A549 (cell line): ENCODE results near the gene GTPBP6. TPM values are rescaled to one million over a fixed set of nuclear protein-coding genes. Genes with fewer than 3 reads are reported as not detected.

Experiments
- ATAC-seq, 2 experiments: fragments of 200-7000 bp in 1 of 2; fragments of >200 bp in 1 of 2; cut with Nextera tagmentation in 1 of 2; cut with Tn5 transposase in 1 of 2; 3 replicates each; pipeline versions ENCODE4 v1.8.0 to v1.9.1; 2018 to 2020; ENCODE audit warnings: mild to moderate bottlenecking in 1 of 2, moderate library complexity in 1 of 2
- CTCF ChIA-PET: fragments of 300-600 bp; sonication (Branson Sonifier 250); formaldehyde crosslinking; extraction: SDS; loops from one replicate; lab custom pipeline; 2021; ENCODE audit warnings: antibody characterized with exemption, inconsistent platforms; lab: Yijun Ruan, JAX
- POLR2A ChIA-PET: fragments of 350-600 bp; formaldehyde crosslinking; extraction: SDS; loops from one replicate; lab custom pipeline; 2021; ENCODE audit warnings: antibody characterized with exemption, inconsistent platforms; lab: Yijun Ruan, JAX
- DNase-seq, 2 experiments: peaks; one replicate each; pipeline versions ENCODE4 v3.0.0 to v3.0.0-alpha.2; 2011 to 2016; ENCODE audit warnings: low read depth in 1 of 2, low spot score in 1 of 2
- FAIRE-seq: peaks from 2 replicates; lab custom pipeline; 2011; peaks lifted over from hg19 to GRCh38; lab: Jason Lieb, UNC
- H3K27ac ChIP-seq, 2 experiments: fragments of >200 bp; sonication (Bioruptor Twin); formaldehyde crosslinking; 3 replicates each; pipeline ENCODE4 v1.5.1; 2016 to 2017
- H3K4me1 ChIP-seq: fragments of >200 bp; sonication (Bioruptor Twin); formaldehyde crosslinking; 3 replicates; pipeline ENCODE4 v1.6.1; 2016
- H3K4me2 ChIP-seq: fragments of >200 bp; sonication (Bioruptor Twin); formaldehyde crosslinking; 3 replicates; pipeline ENCODE4 v1.6.1; 2016
- H3K4me3 ChIP-seq: fragments of >200 bp; sonication (Bioruptor Twin); formaldehyde crosslinking; 3 replicates; pipeline ENCODE4 v1.5.1; 2016
- H3K9me3 ChIP-seq: fragments of >200 bp; sonication (Bioruptor Twin); formaldehyde crosslinking; 3 replicates; pipeline ENCODE4 v1.6.1; 2016
- CBX8 ChIP-seq: fragments of 200-600 bp; sonication (generic); IDR thresholded peaks from 2 replicates; pipeline ENCODE4 v1.6.1; 2016
- CHD2 ChIP-seq: fragments of 150-350 bp; IDR thresholded peaks from 2 replicates; pipeline ENCODE4 v1.6.1; 2014; ENCODE audit warnings: low read length; ENCODE audit not compliant: partially characterized antibody
- E2F6 ChIP-seq: IDR thresholded peaks from 2 replicates; pipeline ENCODE4 v1.6.1; 2012; ENCODE audit warnings: low read depth, borderline replicate concordance
- FOSB ChIP-seq: fragments of 250-450 bp; sonication (Bioruptor Pico); IDR thresholded peaks from 2 replicates; pipeline ENCODE4 v1.5.0; 2020; ENCODE audit warnings: mild to moderate bottlenecking, moderate library complexity
- FOSL2 ChIP-seq, 2 experiments: fragments of 450-650 bp in 1 of 2; fragments of >200 bp in 1 of 2; sonication (Bioruptor Twin) in 1 of 2; formaldehyde crosslinking; IDR thresholded peaks; 2 replicates each; pipeline versions ENCODE4 v1.5.0 to v1.6.1; 2016 to 2020; ENCODE audit warnings: mild to moderate bottlenecking in 1 of 2, moderate library complexity in 1 of 2
- GATA3 ChIP-seq: IDR thresholded peaks from 2 replicates; pipeline ENCODE4 v1.6.1; 2012; ENCODE audit warnings: borderline replicate concordance
- HMGXB4 ChIP-seq: fragments of 250-450 bp; sonication (Bioruptor Pico); IDR thresholded peaks from 2 replicates; pipeline ENCODE4 v1.5.0; 2021; ENCODE audit warnings: mild to moderate bottlenecking, moderate library complexity, borderline replicate concordance
- HOXB5 ChIP-seq: fragments of 250-450 bp; sonication (Bioruptor Pico); IDR thresholded peaks from 2 replicates; pipeline ENCODE4 v1.5.0; 2020; ENCODE audit warnings: mild to moderate bottlenecking, moderate library complexity
- JUN ChIP-seq, 2 experiments: fragments of >200 bp; sonication (Bioruptor Twin); formaldehyde crosslinking; IDR thresholded peaks; 2 replicates in 1 of 2; 3 replicates in 1 of 2; pipeline ENCODE4 v1.6.1; 2016 to 2017
- KDM5A ChIP-seq: fragments of 200-600 bp; sonication (generic); IDR thresholded peaks from 2 replicates; pipeline ENCODE4 v1.6.1; 2016; ENCODE audit warnings: antibody characterized with exemption, mild to moderate bottlenecking
- NFE2L2 ChIP-seq: fragments of 150-350 bp; conservative IDR thresholded peaks from 2 replicates; pipeline ENCODE4 v1.6.1; 2014; ENCODE audit warnings: low read length
- NPAS2 ChIP-seq: fragments of 250-450 bp; sonication (Bioruptor Pico); IDR thresholded peaks from 2 replicates; pipeline ENCODE4 v1.8.0; 2022; ENCODE audit warnings: mild to moderate bottlenecking, moderate library complexity, borderline replicate concordance
- NR3C1 ChIP-seq: fragments of >200 bp; sonication (Bioruptor Twin); formaldehyde crosslinking; IDR thresholded peaks from 3 replicates; pipeline ENCODE4 v1.6.1; 2017
- PBX3 ChIP-seq: IDR thresholded peaks from 2 replicates; pipeline ENCODE4 v1.6.1; 2012
- POLR2AphosphoS2 ChIP-seq: conservative IDR thresholded peaks from 2 replicates; pipeline ENCODE4 v1.6.1; 2012; ENCODE audit warnings: low read length, improper control_type of control experiment, inconsistent platforms
- RARB ChIP-seq: fragments of 250-450 bp; sonication (Bioruptor Pico); IDR thresholded peaks from 2 replicates; pipeline ENCODE4 v1.8.0; 2021; ENCODE audit warnings: mild to moderate bottlenecking, moderate library complexity
- RCOR1 ChIP-seq: fragments of 150-350 bp; IDR thresholded peaks from 2 replicates; pipeline ENCODE4 v1.6.1; 2014; ENCODE audit warnings: antibody characterized with exemption, low read length, low read depth
- RFX5 ChIP-seq: fragments of 450-650 bp; IDR thresholded peaks from 2 replicates; pipeline ENCODE4 v1.7.1; 2014; ENCODE audit warnings: antibody characterized with exemption, mild to moderate bottlenecking, moderate library complexity
- RNF2 ChIP-seq: fragments of 200-600 bp; sonication (generic); IDR thresholded peaks from 2 replicates; pipeline ENCODE4 v1.6.1; 2016; ENCODE audit warnings: low read depth, mild to moderate bottlenecking, antibody characterized with exemption, moderate library complexity, borderline replicate concordance
- ZC3H11A ChIP-seq: fragments of 450-650 bp; IDR thresholded peaks from 2 replicates; pipeline ENCODE4 v1.6.1; 2014; ENCODE audit warnings: antibody characterized with exemption, mild to moderate bottlenecking
- ZNF302 ChIP-seq: fragments of 250-450 bp; sonication (Bioruptor Pico); IDR thresholded peaks from 2 replicates; pipeline ENCODE4 v1.9.0; 2021; ENCODE audit warnings: inconsistent platforms, mild to moderate bottlenecking, moderate library complexity
- ZSCAN20 ChIP-seq: fragments of 250-450 bp; sonication (Bioruptor Pico); IDR thresholded peaks from 2 replicates; pipeline ENCODE4 v1.8.0; 2022; ENCODE audit warnings: mild to moderate bottlenecking, moderate library complexity
- WGBS: methylation state at CpG from one replicate; pipeline ENCODE4 v1.1.6; 2017; ENCODE audit errors: missing lambda C conversion rate; 5-methylcytosine and 5-hydroxymethylcytosine counted together
- polyA plus RNA-seq, 4 experiments: library from polyadenylated mRNA; depleted of rRNA in 3 of 4; stranded (reverse); fragments of >200 nt; fragmentation: RNase III in 1 of 4; extraction: RNeasy Plus Mini Kit Qiagen cat#74134 plus additional on column Dnase treatment in 1 of 4; gene quantifications; 2 replicates in 3 of 4; 3 replicates in 1 of 4; pipeline ENCODE4 v1.2.3, GENCODE V29; 2011 to 2017

GTPBP6 gene
- polyA plus RNA-seq, 2 of the 4 experiments (the other 2 are of a cell fraction) = 26.0 to 41.2 TPM

GRCh38 chrX:310621-311155 is 7.9 kb downstream of the GTPBP6 start:
- CTCF ChIA-PET = no interaction called here
- Histone ChIP-seq H3K9me3 (no peaks in the 10 kb centered on the region), H3K27ac (no peak overlapping the region), H3K4me3 (no peak overlapping the region), H3K4me2 (no peak overlapping the region), H3K4me1 (no peaks in the 10 kb centered on the region)
- WGBS = 92% methylated on average over 25 of the region's 25 CpGs
- POLR2A ChIA-PET = no interaction called here
- FAIRE-seq = no peak
- DNase-seq = no peak
- no peak for TF ChIP-seq HMGXB4 (CRISPR knock-in tag)
- no peak for ATAC-seq

- WGBS = 94% methylated on average over 30 of the region's 30 CpGs
- CTCF ChIA-PET = no interaction called here
- no peak for ATAC-seq
- no peaks in the 10 kb centered on the region for H3K4me1 ChIP-seq
- POLR2A ChIA-PET = no interaction called here
- no peak overlapping the region for H3K4me3 ChIP-seq
- no peak overlapping the region for H3K4me2 ChIP-seq
- H3K9me3 ChIP-seq = no peaks in the 10 kb centered on the region
- H3K27ac ChIP-seq = no peak overlapping the region
- TF ChIP-seq RCOR1 (no peak), CHD2 (no peak), NFE2L2 (no peak), GATA3 (no peak), HOXB5 (CRISPR knock-in tag) (no peak), FOSB (CRISPR knock-in tag) (no peak), ZNF302 (CRISPR knock-in tag) (no peak), CBX8 (no peak), PBX3 (no peak), E2F6 (no peak), RARB (CRISPR knock-in tag) (no peak), FOSL2 (IDR thresholded peaks at IDR 0.05) (no peak), FOSL2 (CRISPR knock-in tag; IDR thresholded peaks at IDR 0.05) (no peak), RNF2 (no peak)
- no peak for DNase-seq
- no peak for FAIRE-seq
Measured at GRCh38 chrX:308821-309520, 9.6 kb downstream of the GTPBP6 start.

- CTCF ChIA-PET = no interaction called here
- Histone ChIP-seq H3K4me1 (no peaks in the 10 kb centered on the region), H3K9me3 (no peaks in the 10 kb centered on the region)
- FAIRE-seq = no peak
- no peak for TF ChIP-seq RFX5
- no peak for TF ChIP-seq ZSCAN20 (CRISPR knock-in tag)
- TF ChIP-seq ZNF302 (CRISPR knock-in tag) = no peak
- no peak for TF ChIP-seq JUN (IDR thresholded peaks at IDR 0.05)
- no peak for TF ChIP-seq RCOR1
- no peak for TF ChIP-seq PBX3
- TF ChIP-seq NR3C1 = no peak
- no peak for TF ChIP-seq ZC3H11A
- no peak for TF ChIP-seq POLR2AphosphoS2
- no peak for TF ChIP-seq KDM5A
- no peak for TF ChIP-seq NPAS2
- TF ChIP-seq, all 56 proteins: peak for 0
- H3K27ac ChIP-seq = no peak overlapping the region
- POLR2A ChIA-PET = no interaction called here
- no peak overlapping the region for H3K4me2 ChIP-seq
- DNase-seq (no peak), ATAC-seq (no peak)
- WGBS = 96% methylated on average over 57 of the region's 58 CpGs
- no peak overlapping the region for H3K4me3 ChIP-seq
Measured at GRCh38 chrX:307261-308111, 11.1 kb downstream of the GTPBP6 start.
